IPS-NIHi7 (cell line): ENCODE measurements around the gene ZNF780A.
"Not testable (repeated sequence)": the region's sequence is repeated elsewhere in the genome, so short reads cannot be mapped to it uniquely, and the experiment has no call there.

ENCODE experiments used
- DNase-seq: peaks from one replicate; pipeline ENCODE4 v3.0.0; 2012; ENCODE audit warnings: mixed read lengths; ENCODE audit errors: extremely low spot score

ZNF780A gene

DNA sequence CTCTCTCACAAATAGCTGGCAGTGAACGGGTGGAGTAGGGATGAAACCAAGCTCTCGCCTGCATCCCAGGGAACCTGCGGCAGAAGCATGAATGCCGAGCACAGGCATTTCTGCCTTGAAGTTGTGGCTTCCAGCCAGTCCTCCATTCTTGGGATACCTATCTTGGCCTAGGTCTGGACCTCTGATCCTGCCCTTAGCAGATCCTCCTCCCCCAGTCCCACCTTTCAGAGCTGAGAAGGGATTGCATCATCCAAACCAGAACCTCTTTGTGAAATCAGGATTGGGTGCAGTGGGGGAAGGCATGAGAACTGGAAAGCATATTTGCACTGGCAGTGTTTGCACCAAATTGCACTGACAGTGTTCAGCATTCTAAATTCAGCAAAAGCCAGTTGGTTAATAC, 5.8 kb downstream of the ZNF780A start:
- DNase-seq, result no peak

GRCh38 chr19:40081411-40081810, 9.3 kb downstream of the ZNF780A start:
- DNase-seq, result no peak

DNA sequence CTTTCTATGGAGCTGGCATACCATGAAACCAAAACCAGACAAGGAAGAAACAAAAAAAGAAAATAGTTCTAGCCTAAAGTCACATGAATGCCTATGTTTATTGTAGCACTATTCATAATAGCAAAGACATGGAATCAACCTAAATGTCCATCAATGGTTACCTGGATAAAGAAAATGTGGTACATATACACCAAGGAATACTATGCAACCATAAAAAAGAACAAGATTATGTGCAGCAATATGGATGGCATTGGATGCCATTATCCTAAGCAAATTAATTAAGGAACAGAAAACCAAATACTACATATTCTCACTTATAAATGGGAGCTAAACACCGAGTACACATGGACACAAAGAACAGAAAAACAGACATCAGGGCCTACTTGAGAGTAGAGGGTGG, 10.5 kb downstream of the ZNF780A start:
- no peak for DNase-seq

DNA sequence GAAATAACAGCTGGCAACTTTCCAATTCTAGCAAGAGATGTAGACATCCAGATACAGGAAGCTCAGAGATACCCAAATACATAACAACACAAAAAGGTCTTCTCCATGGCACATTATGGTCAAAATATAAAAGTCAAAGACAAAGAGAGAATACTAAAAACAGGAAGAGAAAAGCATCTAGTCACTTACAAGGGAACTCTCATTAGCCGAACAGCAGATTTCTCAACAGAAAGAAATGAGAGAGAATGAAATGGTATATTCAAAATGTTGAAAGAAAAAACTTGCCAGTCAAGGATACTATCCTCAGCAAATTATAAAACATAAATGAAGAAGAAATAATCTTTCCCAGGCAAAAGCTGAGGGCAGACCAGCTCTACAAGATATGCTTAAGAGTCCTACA, 12.4 kb downstream of the ZNF780A start:
- no peak for DNase-seq

GRCh38 chr19:40070058-40070457, 20.7 kb downstream of the ZNF780A start:
- no peak for DNase-seq

- DNase-seq, result no peak
Measured at GRCh38 chr19:40059624-40060023, 31.1 kb downstream of the ZNF780A start.

- no peak for DNase-seq
Measured at GRCh38 chr19:40057166-40057565, 33.6 kb downstream of the ZNF780A start.

GRCh38 chr19:40056505-40056904, 34.2 kb downstream of the ZNF780A start:
- no peak for DNase-seq

GRCh38 chr19:40055832-40056504, 34.8 kb downstream of the ZNF780A start, which contains the start of gene ZNF780B:
Gene ZNF780B, minus strand, starts transcription at chr19:40056231. Its CDS starts 5,899 bp downstream, at chr19:40050332.
- DNase-seq, result peak; percentile 80

DNA sequence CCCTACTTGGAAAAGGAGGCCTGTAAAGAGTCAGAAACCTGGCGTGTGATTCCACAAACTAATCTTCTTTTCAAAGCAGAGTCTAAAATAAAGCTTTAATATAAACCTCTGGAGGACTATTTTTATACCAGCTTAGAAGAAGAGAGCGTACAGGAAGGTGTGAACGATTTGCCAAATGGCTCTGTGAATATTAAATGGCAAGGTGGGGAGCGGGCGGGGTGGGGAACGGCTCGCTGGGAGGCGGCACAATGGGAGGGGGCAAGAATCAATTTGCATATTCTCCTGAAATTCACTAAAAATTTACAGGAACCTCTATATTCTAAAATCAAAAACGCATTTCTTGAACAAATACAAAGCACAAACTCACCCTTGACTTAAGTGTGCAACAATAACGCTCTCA, 35.7 kb downstream of the ZNF780A start:
- no peak for DNase-seq

GRCh38 chr19:40054632-40055031, 36.1 kb downstream of the ZNF780A start:
- DNase-seq, result no peak

- DNase-seq, result no peak
Measured at GRCh38 chr19:40053491-40053890, 37.3 kb downstream of the ZNF780A start.

DNA sequence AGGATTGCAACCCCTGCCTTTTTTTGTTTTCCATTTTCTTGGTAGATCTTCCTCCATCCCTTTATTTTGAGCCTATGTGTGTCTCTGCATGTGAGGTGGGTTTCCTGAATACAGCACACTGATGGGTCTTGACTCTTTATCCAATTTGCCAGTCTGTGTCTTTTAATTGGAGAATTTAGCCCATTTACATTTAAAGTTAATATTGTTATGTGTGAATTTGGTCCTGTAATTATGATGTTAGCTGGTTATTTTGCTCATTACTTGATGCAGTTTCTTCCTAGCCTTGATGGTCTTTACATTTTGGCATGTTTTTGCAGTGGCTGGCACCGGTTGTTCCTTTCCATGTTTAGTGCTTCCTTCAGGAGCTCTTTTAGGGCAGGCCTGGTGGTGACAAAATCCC, 49.0 kb downstream of the ZNF780A start:
- DNase-seq, result not testable (repeated sequence)

- not testable (repeated sequence) for DNase-seq
Measured at GRCh38 chr19:40038047-40038446, 52.7 kb downstream of the ZNF780A start.

- no peak for DNase-seq
Measured at GRCh38 chr19:40035996-40036395, 54.7 kb downstream of the ZNF780A start.

DNA sequence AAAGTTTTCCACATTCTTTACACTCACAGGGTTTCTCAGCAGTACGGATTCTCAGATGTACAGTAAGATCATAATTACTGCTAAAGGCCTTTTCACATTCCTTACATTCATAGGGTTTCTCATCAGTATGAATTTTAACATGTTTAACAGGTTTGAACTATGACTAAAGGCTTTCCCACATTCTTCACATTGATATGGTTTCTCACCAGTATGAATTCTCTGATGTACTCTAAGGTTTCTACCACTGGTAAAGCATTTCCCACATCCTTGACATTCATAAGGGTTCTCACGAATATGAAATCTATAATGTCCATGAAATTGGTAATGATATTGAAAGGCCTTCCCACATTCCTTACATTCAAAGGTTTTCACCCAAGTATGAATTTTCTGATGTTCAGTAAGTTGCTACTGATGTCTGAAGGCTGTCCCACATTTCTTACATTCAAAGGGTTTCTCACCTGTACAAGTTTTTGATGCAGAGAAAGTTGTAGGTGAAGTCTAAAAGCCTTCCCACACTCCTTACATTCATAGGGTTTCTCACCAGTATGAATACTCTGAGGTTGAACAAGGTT, 56.7 kb downstream of the ZNF780A start:
- no peak for DNase-seq

DNA sequence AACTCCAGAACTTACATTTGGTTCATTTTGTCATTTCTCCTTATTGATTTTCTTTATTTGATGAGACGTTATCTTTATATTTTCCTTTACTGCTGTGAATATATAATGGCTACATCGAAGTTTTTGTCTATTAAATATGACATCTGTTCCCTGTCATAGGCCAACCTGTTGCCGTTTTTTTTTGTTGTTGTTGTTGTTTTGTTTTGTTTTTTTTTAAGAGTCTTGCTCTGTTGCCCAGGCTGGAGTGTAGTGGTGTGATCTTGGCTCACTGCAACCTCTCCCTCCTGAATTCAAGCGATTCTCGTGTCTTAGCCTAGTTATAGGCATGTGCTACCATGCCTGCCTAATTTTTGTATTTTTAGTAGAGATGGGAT, 64.2 kb downstream of the ZNF780A start:
- DNase-seq, result no peak

- no peak for DNase-seq
Measured at GRCh38 chr19:40025938-40026596, 64.7 kb downstream of the ZNF780A start.

- no peak for DNase-seq
Measured at GRCh38 chr19:40023969-40024368, 66.8 kb downstream of the ZNF780A start.
